H1 (cell line): ENCODE data around the gene SERGEF. TPM values are rescaled to one million over a fixed set of nuclear protein-coding genes. Genes with fewer than 3 reads are reported as not detected.
"Not testable (repeated sequence)": the region's sequence is repeated elsewhere in the genome, so short reads cannot be mapped to it uniquely, and the experiment has no call there.

Experiments used
- CTCF ChIA-PET: fragments of 300-600 bp; sonication (Branson Sonifier 250); formaldehyde crosslinking; loops from one replicate; lab custom pipeline; 2021; ENCODE audit not compliant: partially characterized antibody; lab: Charles Lee
- POLR2A ChIA-PET: fragments of 300-600 bp; sonication (Branson Sonifier 250); formaldehyde crosslinking; loops from one replicate; lab custom pipeline; 2021; ENCODE audit warnings: inconsistent platforms; ENCODE audit not compliant: partially characterized antibody; lab: Charles Lee
- DNase-seq, 2 experiments: peaks; one replicate each; pipeline versions ENCODE4 v3.0.0 to v3.0.0-alpha.2; 2010 to 2022; ENCODE audit warnings: low spot score in 2 of 2, low read depth in 1 of 2, mixed read lengths in 1 of 2
- FAIRE-seq: peaks from 2 replicates; lab custom pipeline; 2011; peaks lifted over from hg19 to GRCh38; lab: Jason Lieb, UNC
- H2AFZ ChIP-seq: 2 replicates; pipeline ENCODE4 v1.8.1; 2012; ENCODE audit warnings: low read length, inconsistent platforms
- H2AK5ac ChIP-seq: 2 replicates; pipeline ENCODE4 v1.6.1; 2013; ENCODE audit warnings: low read depth, low read length
- H2BK120ac ChIP-seq: replicated peaks from 2 replicates; pipeline ENCODE3; 2013; ENCODE audit warnings: low read depth, low read length, inconsistent platforms
- H2BK12ac ChIP-seq: 2 replicates; pipeline ENCODE4 v1.6.1; 2013; ENCODE audit warnings: low read depth, low read length
- H2BK15ac ChIP-seq: 2 replicates; pipeline ENCODE4 v1.6.1; 2013; ENCODE audit warnings: low read length
- H2BK20ac ChIP-seq: 2 replicates; pipeline ENCODE4 v1.6.1; 2013; ENCODE audit warnings: low read length
- H2BK5ac ChIP-seq: 2 replicates; pipeline ENCODE4 v1.6.1; 2013; ENCODE audit warnings: low read depth, low read length
- H3K14ac ChIP-seq: 2 replicates; pipeline ENCODE4 v1.6.1; 2013; ENCODE audit warnings: inconsistent platforms; ENCODE audit not compliant: insufficient read length
- H3K18ac ChIP-seq: 2 replicates; pipeline ENCODE4 v1.6.1; 2013; ENCODE audit warnings: low read length; ENCODE audit errors: extremely low read depth
- H3K23ac ChIP-seq: 2 replicates; pipeline ENCODE4 v1.6.1; 2013; ENCODE audit warnings: inconsistent platforms; ENCODE audit not compliant: insufficient read length
- H3K23me2 ChIP-seq: 2 replicates; pipeline ENCODE4 v1.6.1; 2013; ENCODE audit warnings: low read depth, low read length
- H3K27ac ChIP-seq: 2 replicates; pipeline ENCODE4 v1.6.1; 2011; ENCODE audit warnings: low read depth, low read length, inconsistent platforms
- H3K27me3 ChIP-seq, 4 experiments: replicated peaks in 1 of 4; 1 replicate in 1 of 4; 2 replicates in 3 of 4; pipeline versions ENCODE4 v1.6.1 to v1.8.1; 2011 to 2013; ENCODE audit warnings: low read length in 3 of 4, mild to moderate bottlenecking in 3 of 4, inconsistent platforms in 2 of 4, mixed read lengths in 2 of 4, moderate library complexity in 1 of 4; ENCODE audit not compliant: control insufficient read depth in 3 of 4, insufficient read depth in 3 of 4; ENCODE audit errors: extremely low read depth in 1 of 4
- H3K36me3 ChIP-seq, 4 experiments: 2 replicates each; pipeline versions ENCODE4 v1.6.1 to v1.8.1; 2011 to 2013; ENCODE audit warnings: mild to moderate bottlenecking in 4 of 4, low read length in 3 of 4, moderate library complexity in 2 of 4, control low read depth in 1 of 4, inconsistent platforms in 1 of 4; ENCODE audit not compliant: insufficient read depth in 4 of 4, control insufficient read depth in 2 of 4
- H3K4ac ChIP-seq: replicated peaks from 2 replicates; pipeline ENCODE3; 2013; ENCODE audit warnings: low read length, low read depth, mixed read lengths, inconsistent platforms; ENCODE audit not compliant: insufficient read length
- H3K4me1 ChIP-seq, 4 experiments: replicated peaks in 1 of 4; 1 replicate in 1 of 4; 2 replicates in 3 of 4; pipeline versions ENCODE4 v1.6.1 to v1.8.1; 2011 to 2013; ENCODE audit warnings: low read length in 3 of 4, inconsistent platforms in 2 of 4, mixed read lengths in 1 of 4; ENCODE audit not compliant: insufficient read depth in 4 of 4, control insufficient read depth in 3 of 4
- H3K4me2 ChIP-seq, 2 experiments: 2 replicates each; pipeline versions ENCODE4 v1.6.1 to v1.8.1; 2011 to 2013; ENCODE audit warnings: low read depth in 2 of 2, low read length in 2 of 2, control low read depth in 1 of 2, inconsistent platforms in 1 of 2, mild to moderate bottlenecking in 1 of 2; ENCODE audit not compliant: insufficient read depth in 1 of 2
- H3K4me3 ChIP-seq, 4 experiments: fragments of 200-600, 300-600 bp in 1 of 4; sonication (generic), shearing (Covaris generic), sonication (Bioruptor Twin) in 1 of 4; 2 replicates each; pipeline versions ENCODE4 v1.5.1 to v1.8.1; 2011 to 2016; ENCODE audit warnings: low read length in 4 of 4, low read depth in 3 of 4, control low read depth in 2 of 4, inconsistent platforms in 2 of 4, mild to moderate bottlenecking in 2 of 4, mixed read lengths in 1 of 4, moderate library complexity in 1 of 4; ENCODE audit not compliant: insufficient read depth in 2 of 4; ENCODE audit errors: extremely low read depth in 1 of 4
- H3K56ac ChIP-seq: replicated peaks from 2 replicates; pipeline ENCODE3; 2013; ENCODE audit warnings: low read depth, mild to moderate bottlenecking, mixed read lengths, low read length, inconsistent platforms; ENCODE audit not compliant: insufficient read length
- H3K79me1 ChIP-seq: 2 replicates; pipeline ENCODE4 v1.6.1; 2013; ENCODE audit warnings: low read depth, low read length, control low read depth
- H3K79me2 ChIP-seq, 2 experiments: 2 replicates each; pipeline versions ENCODE4 v1.6.1 to v1.8.1; 2012 to 2013; ENCODE audit warnings: low read length in 2 of 2, mild to moderate bottlenecking in 2 of 2, inconsistent platforms in 1 of 2; ENCODE audit not compliant: insufficient read depth in 2 of 2, control insufficient read depth in 1 of 2
- H3K9ac ChIP-seq, 4 experiments: replicated peaks in 1 of 4; 1 replicate in 1 of 4; 2 replicates in 3 of 4; pipeline versions ENCODE4 v1.6.1 to v1.8.1; 2011 to 2013; ENCODE audit warnings: low read depth in 3 of 4, low read length in 3 of 4, control low read depth in 2 of 4, mild to moderate bottlenecking in 2 of 4, moderate library complexity in 2 of 4, inconsistent platforms in 1 of 4; ENCODE audit errors: extremely low read depth in 1 of 4
- H3K9me3 ChIP-seq, 2 experiments: 2 replicates each; pipeline versions ENCODE4 v1.6.1 to v1.8.1; 2012 to 2013; ENCODE audit warnings: mild to moderate bottlenecking in 2 of 2, moderate library complexity in 2 of 2, control low read depth in 1 of 2, inconsistent platforms in 1 of 2, low read depth in 1 of 2, low read length in 1 of 2, mixed read lengths in 1 of 2; ENCODE audit not compliant: insufficient read depth in 2 of 2
- H4K20me1 ChIP-seq, 2 experiments: replicated peaks in 1 of 2; 2 replicates each; pipeline versions ENCODE3 to v1.8.1; 2011 to 2013; ENCODE audit warnings: inconsistent platforms in 2 of 2, low read length in 2 of 2, mild to moderate bottlenecking in 1 of 2; ENCODE audit not compliant: insufficient read depth in 2 of 2, control insufficient read depth in 1 of 2
- H4K5ac ChIP-seq: 2 replicates; pipeline ENCODE4 v1.6.1; 2013; ENCODE audit warnings: low read length, low read depth, mixed read lengths, inconsistent platforms; ENCODE audit not compliant: insufficient read length
- H4K8ac ChIP-seq: 2 replicates; pipeline ENCODE4 v1.8.0; 2013; ENCODE audit warnings: mild to moderate bottlenecking, moderate library complexity, low read length, inconsistent platforms; ENCODE audit not compliant: insufficient read depth; ENCODE audit errors: extremely low read depth
- H4K91ac ChIP-seq: replicated peaks from 2 replicates; pipeline ENCODE3; 2013; ENCODE audit warnings: low read length, mixed read lengths, inconsistent platforms; ENCODE audit not compliant: insufficient read length
- WGBS, 2 experiments: shearing (Covaris generic) in 1 of 2; methylation state at CpG; one replicate each; pipeline versions ENCODE4 v1.1.6 to v1.1.7; 2013 to 2015; ENCODE audit warnings: low lambda C conversion rate in 2 of 2, mixed read lengths in 2 of 2, inconsistent platforms in 1 of 2, low coverage in 1 of 2, missing lambda C conversion rate in 1 of 2; ENCODE audit not compliant: insufficient replicate concordance in 2 of 2, insufficient coverage in 1 of 2, insufficient read length in 1 of 2; ENCODE audit errors: extremely low coverage in 1 of 2, missing lambda C conversion rate in 1 of 2; 5-methylcytosine and 5-hydroxymethylcytosine counted together
- polyA plus RNA-seq, 7 experiments: library from polyadenylated mRNA; depleted of rRNA in 3 of 7; stranded (reverse) in 5 of 7; unstranded in 2 of 7; fragments of >200 nt in 5 of 7; fragments of 200-250 nt in 2 of 7; gene quantifications; 1 replicate in 5 of 7; 2 replicates in 1 of 7; 4 replicates in 1 of 7; pipeline versions ENCODE4 v1.2.1 to v1.2.3, GENCODE V29; 2011 to 2013; ENCODE audit warnings: missing spikeins in 2 of 7, mixed read lengths in 2 of 7
- total RNA-seq: library from RNA; stranded (reverse); fragmentation: NEBNext Ultra II Directional; extraction: Animal tissue kit (Norgen Biotek cat#: 25700); gene quantifications from 2 replicates; pipeline ENCODE4 v1.2.1, GENCODE V29; 2021

Gene SERGEF
- total and polyA plus RNA-seq, 2 of the 8 experiments (the other 6 are each of a cell fraction or from before 2014, with no cell fraction given): 16.6 to 28.8 TPM

DNA sequence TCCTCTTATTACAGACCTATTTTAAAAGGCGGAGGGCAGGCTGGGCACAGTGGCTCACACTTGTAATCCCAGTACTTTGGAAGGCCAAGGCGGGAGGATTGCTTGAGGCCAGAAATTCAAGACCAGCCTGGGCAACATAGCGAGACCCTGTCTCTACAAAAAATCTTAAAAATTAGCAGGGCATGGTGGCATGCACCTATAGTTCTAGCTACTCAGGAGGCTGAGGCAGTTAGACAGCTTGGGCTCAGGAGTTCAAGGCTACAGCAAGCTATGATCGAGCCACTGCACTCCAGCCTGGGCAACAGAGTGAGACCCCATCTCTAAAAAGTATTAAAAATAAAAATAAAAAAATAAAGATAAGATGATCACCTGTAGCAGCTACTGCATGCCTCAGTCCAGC lies 12.7 kb downstream of the SERGEF start:
- 92% methylated on average over 4 of the region's 4 CpGs; no CpG with 5 or more reads in 1 of the 2 experiments for WGBS, 2 experiments
- H4K20me1 ChIP-seq, H3K4me3 ChIP-seq, H3K18ac ChIP-seq, H4K8ac ChIP-seq, H2AFZ ChIP-seq, POLR2A ChIA-PET, H2BK15ac ChIP-seq, H3K36me3 ChIP-seq, H3K56ac ChIP-seq, H3K4ac ChIP-seq, H3K27ac ChIP-seq, H3K9me3 ChIP-seq, H3K14ac ChIP-seq, H2BK5ac ChIP-seq, H3K79me1 ChIP-seq, H3K23ac ChIP-seq, H3K79me2 ChIP-seq, H4K5ac ChIP-seq, H3K9ac ChIP-seq, H3K23me2 ChIP-seq, H3K27me3 ChIP-seq, H2BK12ac ChIP-seq, H2BK120ac ChIP-seq, H3K4me2 ChIP-seq, H2BK20ac ChIP-seq, H4K91ac ChIP-seq, H2AK5ac ChIP-seq, FAIRE-seq, H3K4me1 ChIP-seq, DNase-seq: not testable (repeated sequence)
- CTCF ChIA-PET: interaction anchor here (1.3 to 1.8 kb wide), 4 partner anchors 9 to 203 kb away, joined by 3 to 14 read pairs (median 4); no protein-coding TSS in a partner anchor
